Measurements from ENCODE around the gene PCSK1N.

DNA sequence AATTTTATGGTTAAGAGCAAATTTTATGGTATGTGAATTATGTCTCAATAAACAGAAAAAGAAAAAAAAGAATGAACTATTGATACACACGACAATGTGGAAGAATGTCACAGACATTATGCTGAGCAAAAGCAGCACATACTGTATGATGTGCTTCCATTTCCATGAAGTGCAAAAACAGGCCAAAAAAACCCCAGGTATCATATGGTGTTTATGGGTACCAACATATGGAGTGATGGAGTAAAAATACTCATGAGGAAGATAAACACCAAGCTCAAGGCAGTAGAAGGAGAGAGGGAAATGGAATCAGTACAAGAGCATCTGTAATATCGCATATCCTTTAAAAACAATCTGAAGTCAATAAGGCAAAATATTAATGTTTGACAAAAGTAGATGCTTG is 53.2 kb downstream of the PCSK1N start:
- TF ChIP-seq, protein P1, sequence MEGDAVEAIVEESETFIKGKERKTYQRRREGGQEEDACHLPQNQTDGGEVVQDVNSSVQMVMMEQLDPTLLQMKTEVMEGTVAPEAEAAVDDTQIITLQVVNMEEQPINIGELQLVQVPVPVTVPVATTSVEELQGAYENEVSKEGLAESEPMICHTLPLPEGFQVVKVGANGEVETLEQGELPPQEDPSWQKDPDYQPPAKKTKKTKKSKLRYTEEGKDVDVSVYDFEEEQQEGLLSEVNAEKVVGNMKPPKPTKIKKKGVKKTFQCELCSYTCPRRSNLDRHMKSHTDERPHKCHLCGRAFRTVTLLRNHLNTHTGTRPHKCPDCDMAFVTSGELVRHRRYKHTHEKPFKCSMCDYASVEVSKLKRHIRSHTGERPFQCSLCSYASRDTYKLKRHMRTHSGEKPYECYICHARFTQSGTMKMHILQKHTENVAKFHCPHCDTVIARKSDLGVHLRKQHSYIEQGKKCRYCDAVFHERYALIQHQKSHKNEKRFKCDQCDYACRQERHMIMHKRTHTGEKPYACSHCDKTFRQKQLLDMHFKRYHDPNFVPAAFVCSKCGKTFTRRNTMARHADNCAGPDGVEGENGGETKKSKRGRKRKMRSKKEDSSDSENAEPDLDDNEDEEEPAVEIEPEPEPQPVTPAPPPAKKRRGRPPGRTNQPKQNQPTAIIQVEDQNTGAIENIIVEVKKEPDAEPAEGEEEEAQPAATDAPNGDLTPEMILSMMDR (conservative IDR thresholded peaks at IDR 0.05 in 1 of 2, IDR thresholded peaks at IDR 0.05 in 1 of 2; ENCODE audit: extremely low read depth in 1 of 2, insufficient read depth in 1 of 2, low read depth in 1 of 2, low read length in 2 of 2) = no peak
- TF ChIP-seq EZH2 (IDR thresholded peaks at IDR 0.05; ENCODE audit: borderline replicate concordance, low read length) = no peak

Data from mammary epithelial cell (primary cell).